ENCODE measurements around the gene RIC8A. TPM values are rescaled to one million over a fixed set of nuclear protein-coding genes. Genes with fewer than 3 reads are reported as not detected.

RIC8A gene
- total and polyA plus RNA-seq, 10 of the 15 experiments (the other 5 are each of a cell fraction or from before 2014, with no cell fraction given), result 10.4 to 157 (median 81.4) TPM

GRCh38 chr11:252666-253065, 45.2 kb downstream of the RIC8A start (continued):
- TF ChIP-seq BCL3 (IDR thresholded peaks at IDR 0.05; ENCODE audit: borderline replicate concordance, insufficient read depth, low read depth, low read length, poor library complexity, severe bottlenecking) (no peak), RAD51 (IDR thresholded peaks at IDR 0.05) (no peak), POLR2A (IDR thresholded peaks at IDR 0.05; ENCODE audit: low read depth, low read length) (no peak), HCFC1 (IDR thresholded peaks at IDR 0.05; ENCODE audit: low read length) (no peak), USF1 (IDR thresholded peaks at IDR 0.05; ENCODE audit: borderline replicate concordance, extremely low read length, insufficient read depth, low read depth, low read length) (no peak), YY1 (IDR thresholded peaks at IDR 0.05; ENCODE audit: low read depth, low read length) (no peak), ZBED1 (IDR thresholded peaks at IDR 0.05; ENCODE audit: borderline replicate concordance) (no peak)

- peak; percentile 55 for TF ChIP-seq POLR2A (IDR thresholded peaks at IDR 0.05; ENCODE audit: low read depth, low read length)
- TF ChIP-seq DPF2 (IDR thresholded peaks at IDR 0.05), result no peak
- TF ChIP-seq CBFB (IDR thresholded peaks at IDR 0.05; ENCODE audit: low read depth), result no peak
- H3K79me2 ChIP-seq (ENCODE audit: control insufficient read depth, insufficient read depth, low read length), result no peaks in the 10 kb centered on the region
- DNase-seq (ENCODE audit: low read depth, low spot score) (no peak), ATAC-seq (no peak), FAIRE-seq (no peak)
- no TSS peak for BruUV-seq (replicated peaks)
- no peak overlapping the region for H3K4me2 ChIP-seq (ENCODE audit: control insufficient read depth, insufficient read depth)
- H3K4me3 ChIP-seq, result no peak overlapping the region
- ChIA-PET POLR2A (no interaction called here), CTCF (interaction anchor here (0.5 to 3.3 kb wide), 2 partner anchors 14 to 33 kb away, joined by 7 to 37 read pairs; no protein-coding TSS in a partner anchor), RAD21 (ENCODE audit: unreplicated experiment) (no interaction called here), SMC1A (ENCODE audit: uncharacterized antibody, unreplicated experiment) (interaction anchor here (0.9 to 1.0 kb wide), 2 partner anchors 15 to 64 kb away, joined by 3 to 4 read pairs; no protein-coding TSS in a partner anchor)
- no peaks in the 10 kb centered on the region for H4K20me1 ChIP-seq (ENCODE audit: control insufficient read depth, insufficient read depth)
- no peak overlapping the region for H3K9ac ChIP-seq (ENCODE audit: control insufficient read depth, insufficient read depth, low read length)
- no peak overlapping the region for H3K27ac ChIP-seq (ENCODE audit: control insufficient read depth, insufficient read depth)
- H3K27me3 ChIP-seq (replicated peaks in 1 of 2; ENCODE audit: control insufficient read depth in 2 of 2, insufficient read depth in 2 of 2, low read length in 1 of 2), result no peaks in the 10 kb centered on the region
- no peak overlapping the region for H2AFZ ChIP-seq (ENCODE audit: control insufficient read depth, low read depth, low read length)
- 77% methylated on average over 13 of the region's 13 CpGs for WGBS (ENCODE audit: insufficient coverage, insufficient replicate concordance, low lambda C conversion rate, missing lambda C conversion rate)
- peaks cover 13% of the 10 kb centered on the region for H3K4me1 ChIP-seq (ENCODE audit: control insufficient read depth, insufficient read depth, low read length)
- in situ Hi-C loops (cut with MboI), result loop anchor here (5.0 kb wide), 1 partner anchor 104 kb away; no protein-coding TSS in a partner anchor
- intact Hi-C loops (cut with micrococcal nuclease; ENCODE audit: unreplicated experiment), result no loop called here
- H3K9me3 ChIP-seq (replicated peaks; ENCODE audit: control insufficient read depth, insufficient read depth, low read length), result no peaks in the 10 kb centered on the region
- H3K36me3 ChIP-seq (ENCODE audit: control insufficient read depth in 2 of 2, insufficient read depth in 2 of 2, low read length in 1 of 2), result peaks cover 14 to 18% of the 10 kb centered on the region in 2 experiments; a peak in 3 of 4 replicates
These were observed 45.8 kb downstream of the RIC8A start for GRCh38 chr11:253160-253885.
